Measurements from ENCODE around the gene DSG3. TPM values are rescaled to one million over a fixed set of nuclear protein-coding genes. Genes with fewer than 3 reads are reported as not detected.

Gene DSG3
- total and polyA plus RNA-seq, 2 of the 13 experiments (the other 11 are each of a cell fraction or from before 2014, with no cell fraction given): not detected

- TF ChIP-seq ZNF180 (CRISPR knock-in tag; IDR thresholded peaks at IDR 0.05; ENCODE audit: borderline replicate concordance, low read depth) (no peak), ZNF598 (CRISPR knock-in tag; IDR thresholded peaks at IDR 0.05; ENCODE audit: borderline replicate concordance) (no peak), AGO1 (IDR thresholded peaks at IDR 0.05; ENCODE audit: low read depth, low read length, poor library complexity, severe bottlenecking) (no peak), ZIK1 (CRISPR knock-in tag; IDR thresholded peaks at IDR 0.05; ENCODE audit: borderline replicate concordance, low read depth) (no peak), POLR2A (IDR thresholded peaks at IDR 0.05; ENCODE audit: insufficient read depth in 1 of 2, low read depth in 2 of 2, low read length in 2 of 2) (peak in 1 of 2 experiments; percentile 53; a peak in 1 of 4 replicates), PPARG (CRISPR knock-in tag; conservative IDR thresholded peaks at IDR 0.05) (peak; percentile 78), ZNF296 (CRISPR knock-in tag; conservative IDR thresholded peaks at IDR 0.05) (no peak), ARID5B (CRISPR knock-in tag; IDR thresholded peaks at IDR 0.05) (peak; percentile 19; the same call in 1 of the 2 replicates), ZNF816 (CRISPR knock-in tag; IDR thresholded peaks at IDR 0.05; ENCODE audit: borderline replicate concordance) (no peak), TBX3 (IDR thresholded peaks at IDR 0.05; ENCODE audit: borderline replicate concordance) (no peak), RXRB (CRISPR knock-in tag; IDR thresholded peaks at IDR 0.05; ENCODE audit: borderline replicate concordance) (peak; percentile 62; the same call in 1 of the 2 replicates), GATAD1 (CRISPR knock-in tag; IDR thresholded peaks at IDR 0.05) (no peak), ZNF768 (CRISPR knock-in tag; IDR thresholded peaks at IDR 0.05) (no peak), SMAD1 (CRISPR knock-in tag; IDR thresholded peaks at IDR 0.05; ENCODE audit: borderline replicate concordance, low read depth) (no peak), ZNF414 (CRISPR knock-in tag; IDR thresholded peaks at IDR 0.05) (no peak), TOE1 (CRISPR knock-in tag; IDR thresholded peaks at IDR 0.05) (no peak), RBFOX2 (IDR thresholded peaks at IDR 0.05; ENCODE audit: low read depth, low read length) (no peak), BCL3 (CRISPR knock-in tag; IDR thresholded peaks at IDR 0.05) (no peak), ZNF24 (IDR thresholded peaks at IDR 0.05) (no peak), TFE3 (CRISPR knock-in tag; IDR thresholded peaks at IDR 0.05) (no peak), ZNF282 (IDR thresholded peaks at IDR 0.05; ENCODE audit: partially characterized antibody) (no peak), U2AF1 (optimal IDR thresholded peaks at IDR 0.05; ENCODE audit: low read depth, low read length) (no peak), ATF1 (CRISPR knock-in tag; IDR thresholded peaks at IDR 0.05) (no peak)
Observed at GRCh38 chr18:31401156-31402025, 46.1 kb upstream of the DSG3 start (continued).
